EH (cell line): Measurements from ENCODE around the gene METTL16.

Experiments used
- DNase-seq: peaks from one replicate; pipeline ENCODE4 v3.0.0-alpha.2; 2015; ENCODE audit warnings: low read depth

METTL16 gene

DNA sequence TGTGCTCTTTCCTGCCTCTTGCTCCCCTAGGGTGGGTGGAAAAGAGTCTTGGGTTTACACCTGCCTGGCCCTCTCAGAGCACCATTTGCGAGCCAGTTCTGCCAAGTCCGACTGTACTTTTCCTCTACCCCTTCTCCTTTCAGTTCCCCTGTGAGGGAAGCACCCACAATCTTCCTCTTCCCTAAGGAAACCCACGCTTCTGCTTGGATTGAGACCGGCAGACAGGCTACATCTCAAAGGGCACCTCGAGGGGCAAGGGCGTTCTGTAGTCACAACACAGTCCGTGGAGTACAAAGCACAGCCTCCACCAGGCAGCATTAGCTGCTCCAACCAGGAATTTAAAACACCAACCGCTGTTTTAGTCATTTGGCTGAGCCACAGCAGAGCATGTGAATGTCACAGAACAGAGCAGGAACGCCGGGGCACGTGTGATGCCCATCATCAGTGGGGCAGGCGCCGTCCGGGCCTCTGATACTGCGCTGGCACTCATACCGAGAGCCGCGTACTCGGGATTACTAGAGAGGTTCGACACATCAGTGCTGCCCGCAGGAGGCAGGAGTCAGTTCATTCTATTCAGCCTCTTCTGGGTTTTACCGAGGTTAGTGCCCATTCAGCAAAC is 97.1 kb downstream of the METTL16 start:
- DNase-seq = no peak

DNA sequence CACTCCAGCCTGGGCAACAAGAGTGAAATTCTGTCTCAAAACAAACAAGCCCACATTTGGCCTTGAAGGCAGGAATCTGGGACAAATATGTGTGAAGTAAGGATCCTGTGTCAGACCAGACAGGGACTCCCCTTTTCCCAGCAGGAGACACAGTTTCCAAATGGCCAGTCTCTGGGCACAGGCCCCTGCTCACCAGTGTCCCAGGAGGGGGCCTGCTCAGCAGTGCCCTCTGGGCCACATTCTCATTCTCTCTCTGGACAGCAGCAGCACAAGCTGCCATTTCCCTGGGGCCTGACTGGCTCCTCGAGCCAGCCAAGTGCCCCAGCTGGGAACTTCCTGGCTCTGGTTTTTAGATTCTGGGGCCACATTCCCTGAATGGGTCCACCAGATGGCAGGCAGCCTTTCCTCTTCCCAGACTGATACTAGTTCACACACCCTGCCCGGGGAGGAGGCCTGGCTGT is 99.1 kb downstream of the METTL16 start:
- peak; percentile 62 for DNase-seq

DNA sequence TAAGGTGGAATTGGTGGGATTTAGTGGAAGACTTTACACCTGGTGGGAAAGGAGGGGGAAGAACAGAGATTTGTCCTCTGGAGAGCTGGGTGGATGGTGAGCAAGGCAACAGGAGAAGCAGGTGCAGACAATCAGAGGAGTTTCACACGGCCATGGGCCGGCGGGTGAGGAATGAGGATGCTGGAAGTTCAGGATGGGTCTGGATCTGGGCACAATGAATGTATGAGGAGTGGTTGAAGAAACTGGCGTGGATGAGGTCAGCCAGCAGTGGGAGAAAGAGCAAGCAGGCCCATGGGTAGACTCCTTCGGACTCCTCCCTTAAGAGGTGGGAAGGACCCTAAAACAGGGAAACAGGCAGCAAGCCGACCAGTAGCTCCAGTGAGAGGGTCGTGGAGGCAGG is 100.7 kb downstream of the METTL16 start:
- DNase-seq = no peak

DNA sequence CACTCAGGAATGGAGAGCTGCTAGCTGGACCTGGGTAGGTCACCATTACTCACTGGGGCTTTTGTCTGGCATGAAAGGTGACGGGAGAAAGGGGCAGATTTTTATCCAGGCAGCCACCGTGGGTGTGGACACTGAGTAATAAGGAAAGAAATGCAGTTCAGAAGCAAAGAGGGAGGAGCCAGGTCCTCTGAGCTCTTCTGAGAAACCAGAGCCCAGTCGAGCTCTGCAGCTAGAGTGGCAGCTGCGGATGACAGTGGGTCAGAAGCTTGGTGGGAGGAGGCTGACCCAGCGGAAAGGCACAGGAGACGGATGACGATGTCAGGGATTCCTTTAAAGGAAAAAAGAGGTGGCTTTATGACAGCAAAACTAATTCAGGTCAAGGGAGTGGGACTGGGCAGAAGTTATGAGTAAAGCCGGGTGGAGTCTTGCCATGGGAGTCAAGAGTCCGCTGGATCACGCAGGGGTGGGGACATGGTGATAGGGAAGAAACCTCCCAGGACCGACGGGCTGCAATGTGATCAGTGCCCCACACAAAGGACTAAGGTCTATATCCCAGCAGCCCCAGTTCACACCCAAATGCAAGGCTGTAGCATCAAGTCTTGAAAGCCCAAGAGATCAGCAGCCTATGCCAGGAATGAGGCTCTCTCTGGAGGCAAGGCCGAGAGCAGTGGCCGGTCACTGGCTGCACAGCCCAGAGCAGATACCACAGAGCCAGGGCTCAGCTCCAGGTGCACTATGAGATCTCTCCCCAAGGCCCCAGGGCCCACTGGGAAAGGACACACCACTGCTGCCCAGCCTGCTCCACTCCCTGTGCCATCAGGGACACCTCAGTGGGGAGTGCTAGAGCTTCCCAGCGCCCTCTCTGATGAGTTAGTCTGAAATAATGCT is 104.5 kb downstream of the METTL16 start:
- peak; percentile 99 for DNase-seq

DNA sequence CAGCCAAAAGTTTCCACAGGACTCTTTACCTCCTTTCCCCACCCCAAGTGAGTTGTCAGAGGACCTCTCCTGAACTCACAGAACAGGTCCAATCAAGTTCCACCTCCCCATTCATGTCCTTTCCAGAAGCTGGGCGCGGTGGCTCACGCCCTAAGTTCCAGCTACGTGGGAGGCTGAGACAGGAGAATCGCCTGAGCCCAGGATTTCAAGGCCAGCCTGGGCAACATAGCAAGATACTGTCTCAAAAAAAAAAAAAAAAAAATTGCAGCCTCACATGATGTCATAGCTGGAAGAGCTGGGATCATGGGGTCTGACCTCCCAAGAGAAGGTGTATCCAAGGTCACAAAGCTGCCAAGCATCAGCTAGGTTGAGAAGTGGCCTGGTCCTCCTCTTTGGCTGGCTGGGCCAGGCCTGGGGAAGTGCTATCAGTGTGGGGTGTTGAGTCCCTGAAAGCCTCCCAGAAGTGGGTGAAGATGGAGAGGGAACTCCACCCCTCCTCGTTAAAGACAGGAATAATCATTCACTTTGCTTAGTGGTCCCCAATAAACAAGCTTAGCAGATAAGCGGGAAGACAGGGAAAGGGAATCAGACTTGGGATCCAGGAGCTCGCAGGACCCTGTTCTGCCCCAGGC is 105.3 kb downstream of the METTL16 start:
- DNase-seq = no peak

DNA sequence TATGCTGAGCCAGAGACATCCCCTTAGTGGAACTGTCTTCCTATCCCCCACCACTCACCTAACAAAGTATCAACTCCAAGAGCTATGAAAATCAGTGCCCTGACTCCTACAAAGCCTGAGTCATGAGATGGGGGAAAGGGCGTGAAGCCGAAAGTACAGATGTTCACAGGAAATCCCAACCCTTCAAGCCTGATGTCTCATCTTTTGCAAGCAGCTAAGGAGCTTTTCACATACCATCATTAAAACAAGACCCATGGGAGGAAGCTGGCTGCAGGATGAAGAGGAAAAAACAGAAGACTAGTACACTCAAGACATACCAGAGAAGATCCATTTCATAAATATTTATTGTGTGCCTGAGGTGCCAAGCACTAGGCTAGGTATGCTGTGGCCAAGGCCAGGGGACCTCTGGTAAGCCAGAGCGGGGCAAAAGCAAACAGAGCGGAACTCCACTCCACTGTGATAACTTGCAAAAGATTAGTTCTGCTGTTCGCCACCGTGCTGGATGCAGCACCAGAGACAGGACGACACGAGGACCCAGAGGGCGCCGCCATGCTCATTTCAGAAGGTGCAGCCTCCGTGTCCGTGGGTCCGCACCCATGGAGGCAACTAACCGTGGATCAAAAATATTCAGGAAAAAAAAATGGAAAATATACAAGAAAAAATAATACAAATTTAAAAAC is 106.3 kb downstream of the METTL16 start:
- DNase-seq = peak; percentile 94

DNA sequence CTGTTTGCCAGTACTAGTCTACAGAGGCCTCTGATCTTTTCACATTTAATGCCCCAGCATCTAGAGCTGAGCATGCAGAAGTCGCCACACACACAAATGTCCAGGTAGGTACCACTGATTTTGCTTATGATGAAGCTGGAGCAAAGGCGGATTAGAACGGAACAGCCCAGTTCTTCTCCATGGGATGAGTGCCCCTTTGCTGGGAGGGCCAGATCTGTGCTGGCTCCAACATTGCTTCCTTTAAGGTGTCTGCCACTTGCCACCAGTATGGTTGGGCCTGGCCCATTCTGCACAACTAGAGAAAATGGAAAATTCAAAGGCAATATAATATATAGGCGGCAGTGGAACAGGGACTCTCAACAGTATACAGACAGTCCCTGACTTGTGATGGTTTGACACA is 108.6 kb downstream of the METTL16 start:
- DNase-seq = no peak

DNA sequence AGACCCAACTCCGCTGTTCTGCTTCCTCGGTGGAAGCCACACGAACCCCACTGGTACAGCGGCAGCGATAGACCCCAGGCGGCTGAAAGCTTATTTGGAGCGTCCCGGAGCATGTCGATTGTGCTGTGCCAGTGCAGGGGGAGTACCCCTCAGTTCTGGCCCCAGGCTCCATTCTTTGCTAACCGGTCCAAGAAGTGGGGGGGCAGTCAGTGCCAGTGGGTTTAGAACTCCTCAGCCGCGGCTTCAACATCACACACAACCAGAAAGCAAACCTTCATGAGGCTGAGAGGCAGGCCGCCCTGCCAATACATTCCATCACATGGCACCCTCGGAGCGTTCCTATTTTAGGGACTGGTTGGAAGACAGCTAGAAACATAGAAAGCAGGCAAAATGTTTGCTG is 109.1 kb downstream of the METTL16 start:
- DNase-seq = no peak

DNA sequence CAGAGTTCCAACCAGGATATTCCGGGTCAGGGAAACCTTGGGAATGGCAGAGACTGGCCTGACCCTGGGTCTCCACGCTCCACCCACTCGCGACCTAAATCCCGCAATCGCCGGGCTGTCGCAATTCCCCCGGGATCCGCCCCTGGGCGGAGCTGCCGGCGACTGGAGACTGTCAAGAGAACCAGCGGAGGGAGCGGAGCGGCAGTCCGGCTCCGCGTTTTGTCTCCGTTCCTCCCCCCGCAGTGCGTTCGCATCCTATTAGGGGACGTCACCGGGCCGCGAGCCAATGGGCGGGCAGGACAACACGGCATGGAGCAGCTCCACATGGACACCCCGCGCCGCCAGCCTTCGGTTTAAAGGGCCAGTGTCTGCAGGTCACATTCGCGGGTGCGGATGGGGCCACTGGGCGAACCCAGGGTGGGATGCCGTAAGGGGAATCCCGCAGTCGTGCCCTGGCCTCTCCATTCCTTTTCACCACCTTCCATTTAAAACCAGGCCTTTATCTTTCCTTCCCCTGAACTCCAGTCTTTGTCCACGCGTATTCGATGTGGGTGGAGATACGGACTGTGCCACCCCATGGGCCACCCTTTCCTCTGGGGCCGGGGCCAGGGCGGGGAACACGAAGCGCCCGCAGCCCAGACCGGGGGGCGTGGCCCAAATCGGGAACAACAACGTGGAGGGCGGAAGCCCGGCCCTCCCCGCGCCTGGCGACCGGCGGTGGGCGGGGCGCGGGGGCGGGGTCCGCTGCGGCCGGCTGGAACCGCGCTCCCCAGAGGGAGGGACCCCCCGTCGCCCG is 110.1 kb downstream of the METTL16 start:
- peak; percentile 100 for DNase-seq

DNA sequence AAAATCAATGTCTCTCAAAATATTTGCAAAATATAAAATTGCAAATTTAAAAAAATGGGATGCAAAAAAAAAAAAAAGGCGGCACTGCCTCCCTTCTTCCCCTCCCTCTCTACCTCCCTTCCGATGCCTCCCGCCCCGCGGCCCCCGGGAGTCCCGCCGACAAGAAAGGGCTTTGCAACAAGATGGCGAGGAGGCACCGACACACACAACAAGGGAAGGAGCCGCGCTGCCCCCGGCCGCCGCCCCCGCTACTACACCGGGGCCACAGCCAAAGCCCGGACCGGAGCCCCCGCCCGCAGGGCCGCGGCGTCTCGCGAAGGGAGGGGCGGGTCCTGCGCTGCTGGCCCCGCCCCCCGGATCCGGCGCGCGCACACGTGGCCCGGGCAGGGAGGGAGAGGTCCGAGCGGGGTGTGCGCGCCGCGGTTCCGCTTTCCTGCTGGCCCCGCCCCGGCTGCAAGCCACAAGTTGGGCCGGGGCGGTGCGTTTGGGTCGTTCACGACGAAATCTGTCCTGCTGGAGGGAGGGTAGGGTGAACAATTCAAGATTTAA is 110.7 kb downstream of the METTL16 start, which contains the start of gene MNT:
TSS of gene MNT (minus strand) at position 184 of the 549 bp plus-strand sequence. CDS start 348 bp downstream, outside the sequence.
- peak; percentile 94 for DNase-seq

DNA sequence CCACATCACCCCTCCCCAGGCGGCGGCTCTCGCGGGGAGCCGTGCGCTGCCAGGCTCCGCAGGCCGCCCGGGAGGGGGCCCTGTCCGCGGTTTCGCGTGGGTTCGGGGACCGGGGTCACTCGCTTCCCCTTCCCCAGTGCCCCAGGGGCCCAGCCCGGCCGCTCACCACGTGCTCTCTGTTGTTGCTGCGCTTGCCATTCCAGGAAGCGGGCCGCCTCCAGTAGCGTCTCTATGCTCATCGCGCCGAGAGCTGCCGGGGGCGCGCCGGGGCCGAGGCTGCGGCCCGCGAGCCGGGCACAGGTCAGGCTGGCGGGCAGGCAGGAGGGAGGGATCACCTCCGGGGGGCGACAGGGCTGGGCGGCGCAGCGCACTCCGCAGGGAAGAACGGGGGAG is 111.2 kb downstream of the METTL16 start:
- DNase-seq = peak; percentile 60

DNA sequence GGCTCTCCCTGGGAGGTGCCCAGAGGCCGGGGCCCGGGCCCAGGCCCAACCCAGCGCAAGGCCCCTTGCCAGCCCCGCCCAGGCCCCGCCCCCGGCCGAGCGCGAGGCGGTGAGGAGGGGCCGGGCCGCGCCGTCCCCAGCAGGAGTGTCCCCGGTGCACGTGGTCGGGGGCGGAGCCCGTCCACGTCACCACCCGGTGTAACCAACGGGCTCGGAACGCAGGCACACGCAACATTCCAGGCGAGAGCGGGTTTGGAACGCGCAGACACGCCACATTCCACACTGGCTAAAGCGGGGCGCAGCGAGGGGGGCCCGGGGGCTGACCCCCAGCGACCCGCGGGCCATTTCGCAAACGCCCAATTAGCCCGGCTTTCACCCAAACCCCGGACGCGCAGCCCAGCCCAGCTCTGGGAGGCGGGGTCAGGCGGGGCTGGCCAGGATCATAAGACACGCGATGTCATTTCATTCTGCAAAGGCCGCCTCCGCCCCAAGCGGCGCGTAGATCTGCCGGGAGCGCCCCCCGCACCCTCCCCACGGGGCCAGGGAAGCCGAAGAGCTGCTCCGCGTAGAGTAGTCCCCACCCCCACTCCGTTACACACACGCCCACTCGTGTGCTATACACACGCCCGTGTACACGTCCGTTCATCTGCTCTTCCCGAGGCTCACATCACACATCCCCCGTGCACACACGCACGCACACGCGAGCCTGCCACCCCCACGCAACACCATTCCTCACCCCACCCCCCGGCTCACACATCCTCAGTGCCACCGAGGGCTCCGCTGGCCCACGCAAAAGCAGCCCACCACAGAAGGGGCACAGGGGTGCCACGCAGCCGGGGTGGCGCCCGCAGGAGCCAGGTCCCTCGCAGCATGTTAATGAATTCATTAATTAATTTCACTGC is 111.9 kb downstream of the METTL16 start:
- DNase-seq = peak; percentile 97

DNA sequence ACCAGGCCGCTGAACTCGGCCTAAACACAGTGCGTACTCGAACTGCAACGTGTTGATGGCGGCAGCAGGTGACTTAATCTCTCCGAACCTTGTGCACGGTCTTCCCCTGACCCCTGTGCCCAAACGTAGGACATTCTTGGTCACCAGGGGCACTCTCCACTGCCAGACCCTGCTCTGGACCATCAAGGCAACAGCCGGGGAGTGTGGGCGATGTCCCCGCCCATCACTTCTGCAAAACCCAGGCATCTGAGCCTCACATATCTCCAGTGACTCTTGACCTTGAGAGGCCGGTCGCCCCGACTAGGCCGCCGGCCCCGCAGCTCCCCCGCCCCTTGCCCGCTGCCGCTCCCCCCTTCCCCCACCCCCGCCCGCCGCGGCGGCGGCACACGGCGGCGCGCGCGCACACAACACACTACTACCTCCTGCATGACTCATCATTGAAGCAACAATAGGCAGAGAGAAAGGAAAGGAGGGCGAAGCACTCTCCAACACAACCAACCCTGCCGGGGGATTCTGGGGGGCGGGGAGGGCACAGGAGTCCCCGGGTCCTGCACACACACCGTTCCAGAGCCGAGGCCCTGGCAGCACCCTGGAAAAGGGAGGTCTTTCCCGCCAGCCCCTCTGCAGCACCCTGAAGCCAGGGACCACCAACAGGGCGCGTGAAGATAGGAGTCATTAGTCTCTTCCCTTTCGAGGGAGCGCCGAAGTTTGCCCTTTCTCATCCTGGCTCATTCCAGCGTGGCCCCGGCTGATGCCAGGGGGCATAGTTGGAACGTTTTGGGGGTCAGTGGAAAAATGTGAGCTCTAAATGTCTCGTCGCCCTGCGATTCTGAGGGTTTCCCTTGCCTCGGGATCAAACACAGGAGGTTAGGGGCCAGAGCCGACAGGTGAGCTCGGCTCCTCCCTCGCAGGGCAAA is 112.8 kb downstream of the METTL16 start:
- DNase-seq = peak; percentile 82

DNA sequence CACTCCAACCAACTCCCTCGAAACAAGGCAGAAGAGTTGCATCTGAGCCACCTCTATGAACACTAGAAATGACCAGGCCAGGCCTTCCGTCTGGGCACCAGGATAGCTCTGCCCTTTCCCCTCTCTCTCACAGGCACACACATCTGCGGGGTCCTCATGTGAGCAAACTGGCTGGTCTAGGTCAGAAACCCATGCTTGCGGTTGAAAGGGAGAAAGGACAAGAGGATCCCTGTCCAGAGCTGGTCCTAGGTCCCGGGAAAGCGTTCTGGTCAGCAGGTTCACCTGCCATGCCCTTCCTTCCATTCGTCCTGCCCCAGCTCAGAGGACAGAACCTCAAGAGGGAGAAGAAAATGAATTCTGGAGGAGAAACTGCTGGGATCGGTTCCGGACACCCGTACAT is 113.5 kb downstream of the METTL16 start:
- no peak for DNase-seq

DNA sequence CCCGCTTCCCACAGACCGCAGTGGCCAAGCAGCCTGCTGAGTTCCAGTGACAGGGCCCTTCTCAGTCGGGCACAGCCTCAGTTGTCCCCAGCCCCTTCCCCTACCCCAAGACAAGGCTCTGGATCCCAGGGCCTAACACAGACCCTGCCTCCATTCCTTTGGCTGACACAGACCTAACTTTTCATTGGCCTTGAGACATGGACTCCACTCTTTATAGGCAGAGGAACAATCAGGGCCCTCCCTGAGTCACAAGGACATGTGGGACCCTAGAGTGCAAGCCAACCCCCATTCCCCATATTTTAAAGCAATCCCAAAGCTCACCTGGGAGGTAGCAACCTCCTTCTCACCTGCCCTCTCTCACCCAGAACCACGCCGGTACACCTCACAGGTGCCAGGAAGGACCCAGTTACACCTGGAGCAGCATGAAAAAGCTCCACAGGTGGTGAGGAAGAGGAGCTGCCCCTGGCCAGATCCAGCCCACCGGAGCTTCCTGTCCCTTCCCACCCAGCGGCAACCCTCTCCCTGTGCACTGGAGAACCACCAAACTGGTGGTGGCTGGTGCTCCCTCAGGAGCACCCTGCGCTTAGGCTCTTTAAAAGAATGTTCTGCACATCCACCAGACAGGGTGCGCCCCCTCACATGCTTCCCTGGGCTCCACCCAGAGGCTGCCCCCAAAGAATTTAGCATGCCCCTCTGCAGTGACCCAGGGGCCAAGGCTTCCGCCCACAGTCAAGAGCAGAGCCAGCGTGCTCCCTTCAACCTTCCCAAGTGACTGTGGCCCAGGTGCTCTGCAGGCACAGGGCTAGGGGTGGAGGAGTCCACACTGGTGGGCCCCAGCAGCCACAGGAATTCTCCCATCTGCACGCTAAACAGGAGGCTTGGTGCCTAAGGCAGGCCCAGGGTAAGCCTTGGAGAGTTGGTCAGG is 114.2 kb downstream of the METTL16 start:
- DNase-seq = no peak

DNA sequence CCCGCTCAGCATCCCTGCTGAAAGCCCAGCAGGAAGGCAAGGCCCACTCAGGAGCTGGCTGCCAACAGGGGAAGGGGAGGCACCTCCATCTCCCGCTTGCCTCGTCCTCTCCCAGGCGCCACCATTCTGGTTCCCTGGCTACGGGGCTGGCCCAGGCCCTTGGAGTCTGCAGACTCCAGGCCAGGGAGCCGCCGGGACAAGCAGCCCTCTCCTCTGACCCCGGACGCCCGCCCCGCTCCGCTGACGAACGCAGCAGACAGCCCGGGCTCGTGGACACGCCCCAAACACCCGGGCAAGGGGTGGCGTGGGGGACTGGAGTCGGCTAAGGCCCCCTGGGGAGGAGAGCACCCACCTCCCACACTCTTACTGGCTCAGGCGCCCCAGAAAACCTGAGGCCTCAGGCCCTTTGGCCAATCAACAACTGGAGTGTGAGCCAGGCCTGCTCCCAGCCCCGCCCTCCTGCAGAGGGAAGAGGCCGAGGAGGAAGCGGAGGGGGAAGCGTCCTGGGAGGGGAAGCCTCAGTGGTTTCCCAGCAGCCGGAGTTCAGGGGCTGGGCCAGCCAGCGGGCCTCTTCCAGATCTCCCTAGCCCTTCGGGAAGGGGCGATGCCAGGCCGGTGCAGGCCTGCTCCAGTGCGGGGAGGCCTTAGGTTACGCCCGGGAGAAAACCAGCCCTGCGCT is 115.0 kb downstream of the METTL16 start:
- peak; percentile 100 for DNase-seq

DNA sequence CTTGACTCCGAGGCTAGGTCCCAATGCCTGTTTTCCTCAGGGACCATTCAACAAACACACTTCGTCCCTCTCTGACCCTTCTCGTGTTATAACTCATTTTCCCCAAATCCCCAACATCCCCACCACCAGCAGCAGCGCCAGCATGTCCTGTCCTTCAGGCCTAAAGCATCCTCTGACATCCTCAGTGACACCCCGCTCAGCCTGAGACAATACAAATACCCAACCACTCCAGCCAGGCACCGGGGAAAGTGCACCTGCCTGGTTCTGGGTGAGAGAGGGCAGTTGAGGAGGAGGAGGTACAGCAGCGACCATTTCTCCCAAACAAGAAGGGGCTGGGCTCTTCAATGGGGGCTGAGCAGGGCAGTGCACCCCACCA is 115.5 kb downstream of the METTL16 start:
- no peak for DNase-seq
